Measurements from ENCODE around the gene RIMBP3C. TPM values are rescaled to one million over a fixed set of nuclear protein-coding genes. Genes with fewer than 3 reads are reported as not detected.
"Not testable (repeated sequence)": the region's sequence is repeated elsewhere in the genome, so short reads cannot be mapped to it uniquely, and the experiment has no call there.

The RIMBP3C gene, protein sequence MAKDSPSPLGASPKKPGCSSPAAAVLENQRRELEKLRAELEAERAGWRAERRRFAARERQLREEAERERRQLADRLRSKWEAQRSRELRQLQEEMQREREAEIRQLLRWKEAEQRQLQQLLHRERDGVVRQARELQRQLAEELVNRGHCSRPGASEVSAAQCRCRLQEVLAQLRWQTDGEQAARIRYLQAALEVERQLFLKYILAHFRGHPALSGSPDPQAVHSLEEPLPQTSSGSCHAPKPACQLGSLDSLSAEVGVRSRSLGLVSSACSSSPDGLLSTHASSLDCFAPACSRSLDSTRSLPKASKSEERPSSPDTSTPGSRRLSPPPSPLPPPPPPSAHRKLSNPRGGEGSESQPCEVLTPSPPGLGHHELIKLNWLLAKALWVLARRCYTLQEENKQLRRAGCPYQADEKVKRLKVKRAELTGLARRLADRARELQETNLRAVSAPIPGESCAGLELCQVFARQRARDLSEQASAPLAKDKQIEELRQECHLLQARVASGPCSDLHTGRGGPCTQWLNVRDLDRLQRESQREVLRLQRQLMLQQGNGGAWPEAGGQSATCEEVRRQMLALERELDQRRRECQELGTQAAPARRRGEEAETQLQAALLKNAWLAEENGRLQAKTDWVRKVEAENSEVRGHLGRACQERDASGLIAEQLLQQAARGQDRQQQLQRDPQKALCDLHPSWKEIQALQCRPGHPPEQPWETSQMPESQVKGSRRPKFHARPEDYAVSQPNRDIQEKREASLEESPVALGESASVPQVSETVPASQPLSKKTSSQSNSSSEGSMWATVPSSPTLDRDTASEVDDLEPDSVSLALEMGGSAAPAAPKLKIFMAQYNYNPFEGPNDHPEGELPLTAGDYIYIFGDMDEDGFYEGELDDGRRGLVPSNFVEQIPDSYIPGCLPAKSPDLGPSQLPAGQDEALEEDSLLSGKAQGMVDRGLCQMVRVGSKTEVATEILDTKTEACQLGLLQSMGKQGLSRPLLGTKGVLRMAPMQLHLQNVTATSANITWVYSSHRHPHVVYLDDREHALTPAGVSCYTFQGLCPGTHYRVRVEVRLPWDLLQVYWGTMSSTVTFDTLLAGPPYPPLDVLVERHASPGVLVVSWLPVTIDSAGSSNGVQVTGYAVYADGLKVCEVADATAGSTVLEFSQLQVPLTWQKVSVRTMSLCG (N-terminal part only)
- polyA plus RNA-seq (2012; ENCODE audit: missing spikeins) = 0.06 TPM

DNA sequence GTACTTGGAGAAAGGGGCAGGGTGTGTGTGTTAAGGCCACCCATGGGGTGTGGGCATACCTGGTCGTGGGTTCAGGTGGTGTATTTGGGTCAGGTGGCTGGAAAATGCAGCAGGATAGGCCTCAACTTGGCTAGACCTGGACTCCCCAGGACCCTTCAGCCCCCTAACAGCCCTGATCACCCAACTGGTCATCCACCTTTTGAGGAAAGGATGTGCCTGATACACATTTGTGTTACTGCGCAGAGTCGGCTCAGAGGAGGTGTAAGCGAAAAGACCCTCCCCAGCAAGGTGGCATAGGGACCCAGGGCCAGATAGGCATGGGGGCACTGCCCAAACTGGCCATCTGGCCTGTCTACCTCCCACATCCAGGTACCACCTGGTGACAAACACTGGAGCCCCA, at the start of gene RIMBP3C:
Gene RIMBP3C, minus strand, starts transcription at position 101 of the 400 bp plus-strand sequence. CDS start 485 bp downstream, outside the sequence.
- not testable (repeated sequence) for DNase-seq (ENCODE audit: insufficient read length); FAIRE-seq

DNA sequence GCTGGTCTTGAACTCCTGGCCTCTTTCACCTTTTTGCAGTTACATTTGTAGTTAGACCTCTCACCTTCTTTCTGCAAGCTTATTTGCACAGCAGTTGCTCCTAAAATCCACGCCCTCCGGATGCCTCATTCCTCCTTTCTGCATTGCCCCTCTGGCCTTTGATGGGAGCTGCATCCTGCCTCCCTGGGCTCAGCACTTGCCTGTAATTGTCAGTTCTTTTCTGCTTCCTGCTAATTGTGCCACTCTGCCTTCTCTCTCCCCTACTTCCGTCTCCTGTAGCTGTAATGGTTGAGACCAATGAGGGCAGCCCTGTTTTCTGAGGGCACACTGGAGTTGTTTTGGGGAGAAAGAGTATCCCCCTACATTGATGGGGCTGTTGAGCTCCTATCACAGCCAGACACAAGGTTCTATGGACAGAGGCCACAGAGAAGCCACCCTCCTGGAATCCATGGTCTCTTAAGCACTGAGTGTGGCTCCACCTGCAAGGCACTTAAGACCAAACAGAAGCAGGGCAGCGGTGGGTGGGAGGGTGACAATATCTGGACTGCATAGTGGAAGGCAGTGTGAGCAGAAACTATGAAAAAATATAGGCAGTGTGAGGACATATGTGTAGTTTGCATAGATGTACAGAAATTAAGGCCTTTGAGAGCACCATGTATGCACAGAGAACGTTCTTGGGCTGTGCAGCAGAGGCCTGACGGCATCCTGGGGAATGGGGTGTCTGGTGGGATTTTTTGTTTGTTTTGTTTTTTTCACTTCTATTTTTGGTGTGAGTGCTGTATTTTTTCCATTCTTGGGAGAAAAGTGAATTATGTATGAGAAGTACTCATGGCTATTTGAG, 48.0 kb upstream of the RIMBP3C start:
- no peak for TF ChIP-seq TAF1 (IDR thresholded peaks at IDR 0.05; ENCODE audit: borderline replicate concordance, low read depth, low read length)
- no peak for TF ChIP-seq POLR2AphosphoS5 (IDR thresholded peaks at IDR 0.05; ENCODE audit: low read depth, low read length)
- TF ChIP-seq POLR2A (IDR thresholded peaks at IDR 0.05; ENCODE audit: low read depth, low read length) = no peak
- DNase-seq (ENCODE audit: insufficient read length) (no peak), FAIRE-seq (no peak)

DNA sequence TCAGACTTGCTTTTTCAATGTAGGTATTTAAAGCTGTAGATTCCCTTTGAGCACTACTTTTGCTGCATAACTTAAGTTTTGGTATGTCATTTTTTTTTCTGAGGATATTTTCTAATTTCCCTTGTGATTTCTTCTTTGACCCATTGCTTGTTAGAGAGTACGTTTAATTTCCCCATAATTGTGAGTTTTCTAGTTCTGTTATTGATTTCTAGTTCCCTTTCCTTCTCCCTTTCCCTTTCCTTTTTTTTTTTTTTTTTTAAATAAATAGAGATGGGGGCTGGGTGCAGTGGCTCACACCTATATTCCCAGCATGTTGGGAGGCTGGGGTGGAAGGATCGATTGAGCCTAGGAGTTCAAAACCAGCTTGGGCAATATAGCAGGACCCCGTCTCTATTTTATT, 47.0 kb upstream of the RIMBP3C start:
- FAIRE-seq (no peak), DNase-seq (ENCODE audit: insufficient read length) (no peak)
- TF ChIP-seq POLR2AphosphoS5 (IDR thresholded peaks at IDR 0.05; ENCODE audit: low read depth, low read length) = no peak

DNA sequence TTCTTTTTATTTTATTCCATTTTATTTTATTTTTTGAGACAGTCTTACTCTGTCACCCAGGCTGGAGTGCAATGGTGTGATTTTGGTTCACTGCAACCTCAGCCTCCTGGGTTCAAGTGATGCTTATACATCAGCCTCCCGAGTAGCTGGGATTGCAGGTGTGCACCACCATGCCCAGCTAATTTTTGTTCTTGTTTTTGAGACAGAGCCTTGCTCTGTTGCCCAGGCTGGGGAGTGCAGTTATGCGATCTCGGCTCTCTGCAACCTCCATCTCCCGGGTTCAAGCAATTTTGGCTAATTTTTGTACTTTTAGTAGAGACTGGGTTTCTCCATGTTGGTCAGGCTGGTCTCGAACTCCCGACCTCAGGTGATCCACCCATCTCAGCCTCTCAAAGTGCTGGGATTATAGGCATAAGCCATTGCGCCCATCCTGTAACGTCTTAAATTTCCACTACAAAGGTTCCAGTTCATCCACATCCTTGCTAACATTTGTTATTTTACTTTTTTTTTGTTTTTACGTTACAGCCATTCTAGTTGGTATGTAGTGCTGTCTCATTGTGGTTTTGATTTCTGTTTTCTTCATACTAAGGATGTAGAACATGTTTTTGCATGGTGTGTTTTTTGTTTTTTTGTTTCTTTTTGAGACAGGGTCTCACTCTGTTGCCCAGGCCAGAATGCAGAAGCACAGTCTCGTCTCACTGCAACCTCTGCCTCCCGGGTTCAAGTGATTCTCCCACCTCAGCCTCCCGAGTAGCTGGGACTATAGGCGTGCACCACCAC, 45.3 kb upstream of the RIMBP3C start:
- DNase-seq (ENCODE audit: insufficient read length); FAIRE-seq: not testable (repeated sequence)

DNA sequence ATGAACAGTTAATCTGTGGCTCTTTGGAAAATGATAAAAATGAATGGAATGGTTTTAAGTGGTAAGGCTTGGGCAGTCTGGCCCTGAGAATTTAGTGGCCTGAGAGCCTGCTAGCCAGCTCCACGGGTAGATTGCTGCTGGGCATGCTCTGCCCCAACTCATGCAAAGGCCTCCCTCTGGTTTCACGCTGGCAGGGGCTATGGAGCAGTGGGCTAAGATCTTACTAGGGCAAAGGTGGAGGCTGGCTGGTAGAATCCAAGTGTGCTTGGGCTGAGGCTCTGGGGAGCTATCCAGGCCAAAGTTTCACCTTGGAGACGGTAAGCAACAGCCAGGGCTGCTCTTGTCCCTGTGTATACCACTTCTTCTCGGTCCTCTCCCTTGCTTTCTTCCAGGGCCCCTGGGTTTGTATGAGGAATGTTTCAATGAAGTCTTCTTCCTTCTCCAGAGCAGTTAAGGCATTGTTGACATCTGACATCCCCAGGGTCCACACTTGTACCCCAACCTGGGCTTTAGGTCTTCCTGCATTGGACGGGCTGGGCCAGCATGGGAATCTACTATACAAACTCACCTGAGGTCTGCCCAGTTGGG, 43.7 kb upstream of the RIMBP3C start:
- no peak for TF ChIP-seq POLR2A (IDR thresholded peaks at IDR 0.05; ENCODE audit: low read depth, low read length)
- TF ChIP-seq TAF1 (IDR thresholded peaks at IDR 0.05; ENCODE audit: borderline replicate concordance, low read depth, low read length) = no peak
- no peak for TF ChIP-seq POLR2AphosphoS5 (IDR thresholded peaks at IDR 0.05; ENCODE audit: low read depth, low read length)

DNA sequence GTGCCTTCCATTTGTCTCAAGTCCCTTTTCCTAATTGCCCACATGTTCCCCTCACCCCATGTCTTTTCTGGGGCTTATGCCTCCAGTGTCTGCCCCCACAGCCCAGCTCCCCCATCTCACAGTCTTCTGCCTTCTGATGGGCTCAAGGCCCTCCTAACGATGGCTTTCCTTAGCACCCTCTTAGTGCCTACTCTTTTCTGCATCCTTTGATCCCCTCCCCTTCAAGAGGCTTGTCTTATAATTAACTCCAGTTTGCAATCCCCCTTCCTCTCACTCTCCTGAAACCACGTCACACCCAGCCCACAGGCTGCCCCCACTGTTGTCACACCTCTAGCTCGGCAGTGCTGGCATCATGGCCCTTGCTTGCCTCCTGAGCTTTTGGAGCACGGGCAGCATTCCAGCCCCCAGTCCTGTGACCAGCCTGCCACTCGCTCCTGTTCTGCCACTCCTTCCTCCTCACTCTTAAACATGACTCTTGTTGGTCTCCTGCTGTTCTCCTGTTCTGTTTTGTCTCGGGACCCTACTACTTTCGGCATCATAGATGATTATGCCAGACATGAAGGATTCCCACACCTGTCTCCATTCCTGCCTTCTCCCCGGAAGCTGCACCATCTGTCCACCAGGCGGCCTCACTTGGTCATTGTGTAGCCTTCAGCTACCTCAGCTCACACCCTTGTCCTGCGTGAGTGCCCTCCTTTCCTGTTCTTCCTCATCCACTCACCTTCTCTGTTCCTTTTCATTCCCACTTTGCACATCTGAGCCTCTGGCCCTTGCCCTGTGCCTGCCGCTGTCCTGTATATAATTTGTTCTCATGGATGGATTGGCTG, 42.4 kb upstream of the RIMBP3C start:
- FAIRE-seq (no peak), DNase-seq (ENCODE audit: insufficient read length) (no peak)

More for the DNA sequence above, 43.7 kb upstream of the RIMBP3C start:
- DNase-seq (ENCODE audit: insufficient read length) (no peak), FAIRE-seq (no peak)

DNA sequence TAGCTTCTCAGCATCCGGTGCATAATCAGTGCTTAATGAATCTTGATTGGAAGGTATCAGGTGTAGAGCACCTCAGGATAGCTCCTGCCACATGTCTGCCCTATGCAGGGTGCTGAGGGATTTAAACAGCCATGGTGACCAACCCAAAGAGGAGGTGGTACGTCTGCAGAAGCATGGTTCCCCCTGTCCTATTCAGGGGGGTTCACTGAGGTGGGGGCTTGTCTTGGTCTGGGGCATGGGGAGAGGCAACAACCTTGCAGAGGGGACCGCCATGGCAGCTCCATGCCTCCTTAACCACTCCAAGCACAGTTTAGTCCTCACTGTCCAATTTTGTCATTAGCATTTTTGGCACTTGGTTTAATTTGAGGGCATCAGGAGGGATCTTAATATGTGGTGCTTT, 41.2 kb upstream of the RIMBP3C start:
- no peak for DNase-seq (ENCODE audit: insufficient read length)
- no peak for FAIRE-seq
- TF ChIP-seq TAF1 (IDR thresholded peaks at IDR 0.05; ENCODE audit: borderline replicate concordance, low read depth, low read length) (no peak), POLR2A (IDR thresholded peaks at IDR 0.05; ENCODE audit: low read depth, low read length) (no peak), POLR2AphosphoS5 (IDR thresholded peaks at IDR 0.05; ENCODE audit: low read depth, low read length) (no peak)

More for the DNA sequence above, 42.4 kb upstream of the RIMBP3C start:
- TF ChIP-seq POLR2AphosphoS5 (IDR thresholded peaks at IDR 0.05; ENCODE audit: low read depth, low read length) (no peak), TAF1 (IDR thresholded peaks at IDR 0.05; ENCODE audit: borderline replicate concordance, low read depth, low read length) (no peak), POLR2A (IDR thresholded peaks at IDR 0.05; ENCODE audit: low read depth, low read length) (no peak)

DNA sequence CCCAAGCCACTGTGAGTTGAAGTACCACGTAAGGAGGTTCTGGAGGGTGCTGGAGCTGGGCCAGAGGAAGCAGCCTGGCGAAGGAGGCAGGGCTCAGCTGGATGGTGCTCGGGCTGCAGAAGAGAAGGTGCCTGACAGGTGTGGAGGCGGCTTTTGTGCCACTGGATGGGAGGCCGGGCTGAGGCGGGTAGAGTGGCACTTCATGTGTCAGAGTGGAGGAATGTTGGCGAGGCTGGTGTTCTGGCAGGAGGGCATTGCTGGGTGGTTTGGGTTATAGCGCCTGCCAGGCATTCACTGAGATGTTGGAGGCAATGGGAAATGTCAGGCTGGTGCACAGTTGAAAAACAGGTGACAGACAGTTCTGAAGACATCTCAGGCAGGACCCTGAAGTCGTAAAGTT, 40.4 kb upstream of the RIMBP3C start:
- TF ChIP-seq POLR2A (IDR thresholded peaks at IDR 0.05; ENCODE audit: low read depth, low read length) (no peak), TAF1 (IDR thresholded peaks at IDR 0.05; ENCODE audit: borderline replicate concordance, low read depth, low read length) (no peak), POLR2AphosphoS5 (IDR thresholded peaks at IDR 0.05; ENCODE audit: low read depth, low read length) (no peak)
- FAIRE-seq (no peak), DNase-seq (ENCODE audit: insufficient read length) (no peak)

DNA sequence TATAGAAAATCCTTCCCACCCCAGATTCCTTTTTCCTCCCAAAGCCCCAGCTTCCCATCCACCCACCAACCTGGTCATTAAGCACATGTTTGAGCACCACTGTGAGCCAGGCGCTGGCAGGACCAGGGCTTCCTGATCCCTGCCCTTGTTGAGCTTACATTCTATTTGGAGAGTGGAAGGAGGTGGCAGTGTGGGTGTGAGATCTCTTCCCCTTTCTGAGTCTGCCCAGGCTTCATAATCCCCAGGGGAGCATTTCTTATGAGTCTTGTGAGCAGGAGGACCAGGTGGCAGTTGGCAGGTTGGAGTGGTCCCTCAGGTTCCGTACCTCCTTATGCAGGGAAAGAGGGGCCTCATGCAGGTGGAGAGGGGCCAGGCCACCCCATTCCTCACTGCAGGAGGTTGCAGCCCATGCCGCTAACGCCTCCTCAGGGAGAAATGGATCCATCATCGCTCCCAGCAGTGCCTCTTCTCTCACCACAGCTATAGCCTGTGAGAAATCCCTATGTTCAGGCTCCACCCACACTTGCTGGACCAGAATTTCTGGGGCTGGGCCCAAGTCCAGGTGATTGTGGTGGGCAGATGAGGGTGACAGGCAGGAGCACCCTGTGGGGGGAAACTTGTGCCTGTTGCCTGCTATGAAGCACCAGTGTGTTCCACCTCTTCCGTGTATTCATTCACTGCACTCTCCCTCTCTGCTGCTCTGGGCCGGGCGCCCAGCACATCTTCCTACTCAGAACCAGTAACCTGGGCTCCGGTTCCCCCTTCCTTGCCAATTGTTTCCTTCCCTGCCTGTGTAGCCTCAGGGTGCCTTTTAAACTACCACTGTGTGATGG, 39.8 kb upstream of the RIMBP3C start:
- DNase-seq (ENCODE audit: insufficient read length) (no peak), FAIRE-seq (no peak)
- TF ChIP-seq TAF1 (IDR thresholded peaks at IDR 0.05; ENCODE audit: borderline replicate concordance, low read depth, low read length) = no peak
- TF ChIP-seq POLR2A (IDR thresholded peaks at IDR 0.05; ENCODE audit: low read depth, low read length) = no peak
- TF ChIP-seq POLR2AphosphoS5 (IDR thresholded peaks at IDR 0.05; ENCODE audit: low read depth, low read length) = no peak
